Kidney epithelial cell (primary cell): ENCODE data around the gene INPP5A. TPM values are rescaled to one million over a fixed set of nuclear protein-coding genes. Genes with fewer than 3 reads are reported as not detected.

ENCODE experiments used
- DNase-seq: peaks from one replicate; pipeline ENCODE4 v3.0.0-alpha.2; 2010; ENCODE audit warnings: low read depth
- H3K27me3 ChIP-seq: 2 replicates; pipeline ENCODE4 v1.6.0; 2011; ENCODE audit warnings: low read length; ENCODE audit not compliant: control insufficient read depth, insufficient read depth
- H3K36me3 ChIP-seq: 2 replicates; pipeline ENCODE4 v1.5.1; 2011; ENCODE audit warnings: low read length; ENCODE audit not compliant: control insufficient read depth, insufficient read depth
- H3K4me3 ChIP-seq: 2 replicates; pipeline ENCODE4 v1.5.1; 2011; ENCODE audit warnings: low read depth, mild to moderate bottlenecking, control low read depth, low read length
- total RNA-seq: library from RNA; depleted of rRNA; stranded (reverse); fragments of >200 nt; gene quantifications from 2 replicates; pipeline ENCODE4 v1.2.3, GENCODE V29; 2015
- TF ChIP-seq, protein P1 (sequence below): IDR thresholded peaks from 2 replicates; pipeline ENCODE4 v1.5.1; 2011; ENCODE audit warnings: mild to moderate bottlenecking, moderate library complexity, low read length, control low read depth, inconsistent platforms; ENCODE audit not compliant: insufficient read depth, poor library complexity, severe bottlenecking

Gene INPP5A
- total RNA-seq, 1 donor from 2014 or later, result 45.1 TPM

DNA sequence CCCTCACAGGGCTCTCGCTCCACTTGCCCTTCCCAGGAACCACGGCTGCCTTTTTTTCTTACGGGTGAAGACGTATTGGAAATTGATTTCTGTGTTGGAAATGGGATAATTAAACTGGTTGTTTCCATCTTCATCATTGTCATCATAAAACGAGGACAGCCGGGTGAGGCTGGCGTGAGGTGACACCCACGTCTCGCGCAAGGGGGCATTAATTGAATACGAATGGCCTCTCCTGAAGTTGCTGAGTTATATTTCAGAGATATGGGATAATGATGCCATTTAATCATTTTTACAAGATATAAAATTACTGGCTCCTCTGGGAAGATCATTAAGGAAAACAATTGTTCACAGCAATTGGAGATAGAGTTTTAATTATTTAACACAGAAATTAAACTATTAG, 266.7 kb downstream of the INPP5A start:
- DNase-seq, result no peak
- Histone ChIP-seq H3K27me3 (peaks cover 22% of the 10 kb centered on the region), H3K36me3 (no peaks in the 10 kb centered on the region), H3K4me3 (no peak overlapping the region)
- TF ChIP-seq, protein P1, sequence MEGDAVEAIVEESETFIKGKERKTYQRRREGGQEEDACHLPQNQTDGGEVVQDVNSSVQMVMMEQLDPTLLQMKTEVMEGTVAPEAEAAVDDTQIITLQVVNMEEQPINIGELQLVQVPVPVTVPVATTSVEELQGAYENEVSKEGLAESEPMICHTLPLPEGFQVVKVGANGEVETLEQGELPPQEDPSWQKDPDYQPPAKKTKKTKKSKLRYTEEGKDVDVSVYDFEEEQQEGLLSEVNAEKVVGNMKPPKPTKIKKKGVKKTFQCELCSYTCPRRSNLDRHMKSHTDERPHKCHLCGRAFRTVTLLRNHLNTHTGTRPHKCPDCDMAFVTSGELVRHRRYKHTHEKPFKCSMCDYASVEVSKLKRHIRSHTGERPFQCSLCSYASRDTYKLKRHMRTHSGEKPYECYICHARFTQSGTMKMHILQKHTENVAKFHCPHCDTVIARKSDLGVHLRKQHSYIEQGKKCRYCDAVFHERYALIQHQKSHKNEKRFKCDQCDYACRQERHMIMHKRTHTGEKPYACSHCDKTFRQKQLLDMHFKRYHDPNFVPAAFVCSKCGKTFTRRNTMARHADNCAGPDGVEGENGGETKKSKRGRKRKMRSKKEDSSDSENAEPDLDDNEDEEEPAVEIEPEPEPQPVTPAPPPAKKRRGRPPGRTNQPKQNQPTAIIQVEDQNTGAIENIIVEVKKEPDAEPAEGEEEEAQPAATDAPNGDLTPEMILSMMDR, result no peak

- TF ChIP-seq, protein P1, result no peak
- no peak for DNase-seq
- no peak overlapping the region for H3K4me3 ChIP-seq
- H3K36me3 ChIP-seq, result no peaks in the 10 kb centered on the region
- peaks cover 21% of the 10 kb centered on the region for H3K27me3 ChIP-seq
Measured at GRCh38 chr10:132804785-132805426, 267.3 kb downstream of the INPP5A start.

GRCh38 chr10:132805599-132805998, 268.0 kb downstream of the INPP5A start:
- no peak for DNase-seq
- TF ChIP-seq, protein P1, result no peak
- Histone ChIP-seq H3K27me3 (peaks cover 25% of the 10 kb centered on the region), H3K4me3 (no peak overlapping the region), H3K36me3 (no peaks in the 10 kb centered on the region)

- DNase-seq, result no peak
- Histone ChIP-seq H3K27me3 (peaks cover 29% of the 10 kb centered on the region), H3K4me3 (no peak overlapping the region), H3K36me3 (no peaks in the 10 kb centered on the region)
- TF ChIP-seq, protein P1, result no peak
Measured at GRCh38 chr10:132806110-132806509, 268.5 kb downstream of the INPP5A start.

DNA sequence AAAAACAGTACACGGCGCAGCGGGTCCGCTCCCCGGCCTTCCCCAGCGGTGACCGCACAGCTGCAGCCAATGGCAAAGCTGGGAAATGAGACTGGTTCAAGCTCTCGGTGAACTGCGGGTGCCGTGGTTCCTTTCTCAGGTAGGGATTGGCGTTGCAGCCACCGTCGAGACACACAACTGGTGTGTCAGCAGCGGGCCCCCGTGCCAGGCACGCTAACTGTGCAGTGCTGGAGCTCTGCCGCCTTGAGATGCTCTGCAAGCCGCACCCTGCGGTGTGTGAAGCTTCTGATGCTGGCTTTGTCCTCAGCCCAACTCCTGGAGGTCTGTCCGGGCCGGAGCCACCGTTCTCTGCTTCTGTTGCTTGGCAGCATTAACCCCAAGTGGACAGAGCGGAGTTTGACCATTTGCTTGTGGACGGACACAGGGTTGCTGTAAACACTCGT, 269.0 kb downstream of the INPP5A start:
- H3K4me3 ChIP-seq, result no peak overlapping the region
- no peaks in the 10 kb centered on the region for H3K36me3 ChIP-seq
- DNase-seq, result no peak
- peaks cover 29% of the 10 kb centered on the region for H3K27me3 ChIP-seq
- TF ChIP-seq, protein P1, result no peak

DNA sequence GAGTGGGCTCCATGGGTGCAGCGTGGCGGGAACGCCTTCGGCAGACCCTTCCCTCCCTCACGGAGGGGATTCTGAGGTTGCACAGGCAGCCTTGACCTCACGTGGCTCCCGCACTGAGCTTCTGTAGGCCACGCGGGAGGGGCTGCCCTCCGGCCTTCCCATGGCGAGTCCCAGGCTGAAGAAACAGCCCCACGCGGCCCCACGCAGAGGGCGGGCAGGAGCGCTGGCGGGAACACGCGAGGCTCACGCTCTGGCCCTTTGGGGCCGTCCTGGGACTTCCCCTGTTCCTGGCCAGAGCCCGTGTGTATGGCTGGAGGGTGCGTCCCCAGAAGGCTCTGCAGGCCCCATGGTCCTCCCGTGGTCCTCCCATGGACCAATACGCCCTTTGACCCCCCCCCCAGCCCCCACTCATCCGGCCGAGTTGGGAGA, 270.0 kb downstream of the INPP5A start:
- TF ChIP-seq, protein P1, result no peak
- H3K36me3 ChIP-seq, result no peaks in the 10 kb centered on the region
- no peak for DNase-seq
- peaks cover 29% of the 10 kb centered on the region for H3K27me3 ChIP-seq
- no peak overlapping the region for H3K4me3 ChIP-seq
